K562 (cell line): ENCODE results near the gene USP16. TPM values are rescaled to one million over a fixed set of nuclear protein-coding genes. Genes with fewer than 3 reads are reported as not detected.

Experiments used
- DDX20 ChIP-seq: fragments of 450-650 bp; IDR thresholded peaks from 2 replicates; pipeline ENCODE4 v1.6.1; 2016; ENCODE audit warnings: missing genetic modification characterization, low read depth, mild to moderate bottlenecking, missing compliant biosample characterization, moderate library complexity
- MAFF ChIP-seq: IDR thresholded peaks from 2 replicates; pipeline ENCODE4 v1.6.1; 2012; ENCODE audit warnings: low read length, improper control_type of control experiment
- MAFK ChIP-seq: IDR thresholded peaks from 2 replicates; pipeline ENCODE4 v1.6.1; 2011; ENCODE audit warnings: low read length, improper control_type of control experiment
- MTF1 ChIP-seq: fragments of 250-450 bp; sonication (Bioruptor Pico); IDR thresholded peaks from 2 replicates; pipeline ENCODE4 v1.9.0; 2021; ENCODE audit warnings: moderate library complexity, mild to moderate bottlenecking, inconsistent platforms, borderline replicate concordance
- NFE2 ChIP-seq: IDR thresholded peaks from 2 replicates; pipeline ENCODE4 v1.6.1; 2014; ENCODE audit warnings: antibody characterized with exemption, low read depth
- NR3C1 ChIP-seq: sonication (generic); formaldehyde crosslinking; IDR thresholded peaks from 2 replicates; pipeline ENCODE4 v1.8.1; 2022; ENCODE audit warnings: missing genetic modification reagents
- ZNF316 ChIP-seq: fragments of 450-650 bp; IDR thresholded peaks from 2 replicates; pipeline ENCODE4 v1.6.1; 2016
- ZNF449 ChIP-seq: fragments of 250-450 bp; sonication (Bioruptor Pico); IDR thresholded peaks from 2 replicates; pipeline ENCODE4 v1.8.0; 2022; ENCODE audit warnings: moderate library complexity, mild to moderate bottlenecking, inconsistent platforms
- polyA plus RNA-seq, 8 experiments: library from polyadenylated mRNA; depleted of rRNA in 4 of 8; stranded (reverse) in 5 of 8; unstranded in 3 of 8; fragments of >200 nt; fragmentation: Nextera tagmentation in 2 of 8; fragmentation: Illumina TruSeq in 1 of 8; extraction: Ambion mirVana in 2 of 8; extraction: Trizol in 1 of 8; gene quantifications; 2 replicates each; pipeline versions ENCODE4 v1.2.1 to v1.2.3, GENCODE V29; 2011 to 2014; ENCODE audit warnings: inconsistent platforms in 1 of 8, missing spikeins in 1 of 8
- total RNA-seq, 7 experiments: library from RNA; depleted of rRNA in 6 of 7; stranded (reverse); fragments of >200 nt in 6 of 7; fragmentation: Illumina TruSeq in 2 of 7; extraction: Trizol in 2 of 7; gene quantifications; 2 replicates each; pipeline versions ENCODE4 v1.2.1 to v1.2.3, GENCODE V29; 2011 to 2021; ENCODE audit warnings: low replicate concordance in 1 of 7
- TF ChIP-seq, protein P1 (sequence below): fragments of 450-650 bp; formaldehyde crosslinking; conservative IDR thresholded peaks from 2 replicates; pipeline ENCODE4 v1.4.0; 2022; ENCODE audit warnings: mild to moderate bottlenecking, missing genetic modification characterization
- TF ChIP-seq, protein P2 (sequence below): fragments of 450-650 bp; conservative IDR thresholded peaks from 2 replicates; pipeline ENCODE4 v1.6.1; 2016; ENCODE audit warnings: missing genetic modification characterization, low read depth, mild to moderate bottlenecking, missing compliant biosample characterization, moderate library complexity

The USP16 gene
- total and polyA plus RNA-seq, 9 of the 15 experiments (the other 6 are each of a cell fraction or from before 2014, with no cell fraction given) = 38.4 to 90.9 (median 62.8) TPM

DNA sequence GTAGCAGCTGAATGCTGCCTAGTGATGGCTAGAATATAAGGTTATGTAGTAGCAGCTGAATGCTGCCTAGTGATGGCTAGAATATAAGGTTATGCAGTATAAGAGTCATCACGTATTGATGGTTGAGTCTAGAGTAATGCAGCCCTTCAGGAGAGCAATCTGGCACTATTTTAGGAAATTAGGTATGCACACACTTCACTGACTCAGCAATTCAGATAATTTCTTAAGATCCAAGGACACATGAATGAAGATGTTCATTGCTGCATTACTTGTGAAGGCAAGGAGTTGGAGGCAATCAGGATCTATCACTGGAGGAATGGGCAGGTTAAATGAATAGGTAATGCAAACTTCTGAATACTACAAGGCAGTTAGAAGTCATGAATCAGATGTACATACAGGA lies 45.4 kb upstream of the USP16 start (continued):
- TF ChIP-seq MTF1 (CRISPR knock-in tag) (no peak), NFE2 (0 out of 2 replicates have a peak, but pooled peaks have one; percentile 5), NR3C1 (no peak), ZNF449 (no peak), MAFK (peak; percentile 56), ZNF316 (peak; percentile 88), MAFF (peak; percentile 59), DDX20 (tag) (no peak)
- TF ChIP-seq, protein P1, sequence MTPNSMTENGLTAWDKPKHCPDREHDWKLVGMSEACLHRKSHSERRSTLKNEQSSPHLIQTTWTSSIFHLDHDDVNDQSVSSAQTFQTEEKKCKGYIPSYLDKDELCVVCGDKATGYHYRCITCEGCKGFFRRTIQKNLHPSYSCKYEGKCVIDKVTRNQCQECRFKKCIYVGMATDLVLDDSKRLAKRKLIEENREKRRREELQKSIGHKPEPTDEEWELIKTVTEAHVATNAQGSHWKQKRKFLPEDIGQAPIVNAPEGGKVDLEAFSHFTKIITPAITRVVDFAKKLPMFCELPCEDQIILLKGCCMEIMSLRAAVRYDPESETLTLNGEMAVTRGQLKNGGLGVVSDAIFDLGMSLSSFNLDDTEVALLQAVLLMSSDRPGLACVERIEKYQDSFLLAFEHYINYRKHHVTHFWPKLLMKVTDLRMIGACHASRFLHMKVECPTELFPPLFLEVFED (CRISPR knock-in tag) = no peak
- TF ChIP-seq, protein P2, sequence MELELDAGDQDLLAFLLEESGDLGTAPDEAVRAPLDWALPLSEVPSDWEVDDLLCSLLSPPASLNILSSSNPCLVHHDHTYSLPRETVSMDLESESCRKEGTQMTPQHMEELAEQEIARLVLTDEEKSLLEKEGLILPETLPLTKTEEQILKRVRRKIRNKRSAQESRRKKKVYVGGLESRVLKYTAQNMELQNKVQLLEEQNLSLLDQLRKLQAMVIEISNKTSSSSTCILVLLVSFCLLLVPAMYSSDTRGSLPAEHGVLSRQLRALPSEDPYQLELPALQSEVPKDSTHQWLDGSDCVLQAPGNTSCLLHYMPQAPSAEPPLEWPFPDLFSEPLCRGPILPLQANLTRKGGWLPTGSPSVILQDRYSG (tag) = no peak
